Activated CD4-positive, alpha-beta T cell treated with anti-CD3 and anti-CD28 coated beads, Interleukin-2, Interleukin-4, amounts not matched to agents 100 ng/mL and 50 ng/mL, durations not matched to agents 16 hours and 8 hours (primary cell): ENCODE data around the gene KCTD2.
A peak's percentile ranks its signal among the peaks of the same experiment; 100 is the strongest.
"Not testable (repeated sequence)": the region's sequence is repeated elsewhere in the genome, so short reads cannot be mapped to it uniquely, and the experiment has no call there.

Source experiments
- DNase-seq: peaks from one replicate; pipeline ENCODE4 v3.0.0-alpha.2; 2020; ENCODE audit warnings: low spot score

The KCTD2 gene

GRCh38 chr17:75046407-75047289 lies at the start of gene KCTD2, which contains the start of gene ATP5PD:
KCTD2 (plus strand) TSS chr17:75047225; CDS start chr17:75047251, 26 bp downstream.
ATP5PD (minus strand) TSS chr17:75046969; CDS start chr17:75042650, 4,319 bp downstream.
- peak; percentile 98 for DNase-seq

GRCh38 chr17:74998783-74999182 lies 48.2 kb upstream of the KCTD2 start:
- DNase-seq: no peak

- DNase-seq: no peak
These were observed 47.5 kb upstream of the KCTD2 start for GRCh38 chr17:74999523-74999922.

- no peak for DNase-seq
These were observed 44.8 kb upstream of the KCTD2 start for GRCh38 chr17:75001915-75002843.

GRCh38 chr17:75003070-75003956 lies 43.7 kb upstream of the KCTD2 start:
- no peak for DNase-seq

GRCh38 chr17:75003957-75004355 lies 43.1 kb upstream of the KCTD2 start:
- no peak for DNase-seq

GRCh38 chr17:75004371-75004770 lies 42.7 kb upstream of the KCTD2 start:
- DNase-seq: no peak

GRCh38 chr17:75005291-75005690 lies 41.7 kb upstream of the KCTD2 start:
- DNase-seq: no peak

GRCh38 chr17:75006084-75006483 lies 40.9 kb upstream of the KCTD2 start:
- not testable (repeated sequence) for DNase-seq

GRCh38 chr17:75006653-75007052 lies 40.4 kb upstream of the KCTD2 start:
- no peak for DNase-seq

- DNase-seq: no peak
These were observed 38.7 kb upstream of the KCTD2 start for GRCh38 chr17:75008373-75008772.

- no peak for DNase-seq
These were observed 37.8 kb upstream of the KCTD2 start for GRCh38 chr17:75009139-75009724.

GRCh38 chr17:75010683-75011400 lies 36.2 kb upstream of the KCTD2 start:
- no peak for DNase-seq

GRCh38 chr17:75011401-75012095 lies 35.5 kb upstream of the KCTD2 start:
- no peak for DNase-seq

GRCh38 chr17:75012096-75012345 lies 35.0 kb upstream of the KCTD2 start:
- DNase-seq: no peak

- DNase-seq: peak; percentile 86
These were observed 34.5 kb upstream of the KCTD2 start, which contains the start of gene MRPL58 for GRCh38 chr17:75012346-75013091. MRPL58 (plus strand) TSS chr17:75012670; CDS start chr17:75012687, 17 bp downstream.

GRCh38 chr17:75013092-75013559 lies 33.9 kb upstream of the KCTD2 start:
- DNase-seq: no peak

GRCh38 chr17:75019146-75019545 lies 27.9 kb upstream of the KCTD2 start:
- no peak for DNase-seq

GRCh38 chr17:75019710-75020109 lies 27.3 kb upstream of the KCTD2 start:
- DNase-seq: no peak
